Hematopoietic multipotent progenitor cell treated with erythropoietin and hydrocortisone succinate and interleukin-3 and kit ligand, for 8 days (in vitro differentiated cells): ENCODE results near the gene RUNDC1.
A peak's percentile ranks its signal among the peaks of the same experiment; 100 is the strongest.

Experiments
- DNase-seq: peaks from one replicate; pipeline ENCODE4 v3.0.0-alpha.2; 2015

RUNDC1 gene

GRCh38 chr17:43020030-43020621 lies 39.8 kb downstream of the RUNDC1 start:
- no peak for DNase-seq

- DNase-seq, result peak; percentile 76
These were observed 40.7 kb downstream of the RUNDC1 start for GRCh38 chr17:43020789-43021740.

GRCh38 chr17:43021741-43022512 lies 41.6 kb downstream of the RUNDC1 start, which contains the start of gene VAT1:
VAT1 (minus strand) TSS chr17:43022385; CDS start chr17:43022322, 63 bp downstream.
- DNase-seq, result peak; percentile 67

- peak; percentile 97 for DNase-seq
These were observed 44.3 kb downstream of the RUNDC1 start, which contains the start of gene RND2 for GRCh38 chr17:43024407-43025289. RND2 (plus strand) TSS chr17:43025231; CDS start chr17:43025348, 117 bp downstream.

DNA sequence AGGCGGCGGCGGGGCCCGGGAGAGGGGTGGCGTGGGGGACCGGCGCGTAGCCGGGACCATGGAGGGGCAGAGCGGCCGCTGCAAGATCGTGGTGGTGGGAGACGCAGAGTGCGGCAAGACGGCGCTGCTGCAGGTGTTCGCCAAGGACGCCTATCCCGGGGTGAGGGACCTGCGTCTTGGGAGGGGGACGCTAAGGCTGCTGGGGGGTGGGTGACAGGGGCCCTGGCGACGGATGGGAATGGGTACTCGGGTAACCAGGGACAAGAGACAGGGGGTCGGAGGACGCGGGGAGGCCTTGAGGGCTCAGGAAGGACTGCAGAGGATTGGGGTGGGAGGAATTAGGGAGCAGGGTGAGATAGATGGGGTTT lies 44.9 kb downstream of the RUNDC1 start:
- no peak for DNase-seq

- DNase-seq, result no peak
These were observed 45.6 kb downstream of the RUNDC1 start for GRCh38 chr17:43025766-43026537.

DNA sequence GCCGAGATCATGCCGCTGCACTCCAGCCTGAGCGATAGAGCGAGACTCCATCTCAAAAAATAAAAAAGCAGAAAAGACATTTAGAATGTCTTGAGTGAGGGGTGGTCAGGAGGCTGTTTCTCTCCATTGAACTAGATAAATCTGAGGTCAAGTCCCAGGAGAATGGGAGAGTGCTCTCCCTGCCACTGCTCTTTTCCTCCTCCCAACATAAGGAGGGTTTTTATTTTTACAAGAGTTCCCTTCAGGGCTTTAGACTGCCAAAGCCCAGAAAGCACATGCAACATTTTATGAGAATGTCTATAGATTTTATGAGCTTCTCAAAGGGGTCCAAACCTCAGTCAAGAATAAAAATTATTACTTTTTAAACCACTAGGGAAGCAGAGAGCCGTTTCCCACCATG lies 46.2 kb downstream of the RUNDC1 start:
- no peak for DNase-seq

GRCh38 chr17:43027091-43028032 lies 47.0 kb downstream of the RUNDC1 start:
- no peak for DNase-seq

DNA sequence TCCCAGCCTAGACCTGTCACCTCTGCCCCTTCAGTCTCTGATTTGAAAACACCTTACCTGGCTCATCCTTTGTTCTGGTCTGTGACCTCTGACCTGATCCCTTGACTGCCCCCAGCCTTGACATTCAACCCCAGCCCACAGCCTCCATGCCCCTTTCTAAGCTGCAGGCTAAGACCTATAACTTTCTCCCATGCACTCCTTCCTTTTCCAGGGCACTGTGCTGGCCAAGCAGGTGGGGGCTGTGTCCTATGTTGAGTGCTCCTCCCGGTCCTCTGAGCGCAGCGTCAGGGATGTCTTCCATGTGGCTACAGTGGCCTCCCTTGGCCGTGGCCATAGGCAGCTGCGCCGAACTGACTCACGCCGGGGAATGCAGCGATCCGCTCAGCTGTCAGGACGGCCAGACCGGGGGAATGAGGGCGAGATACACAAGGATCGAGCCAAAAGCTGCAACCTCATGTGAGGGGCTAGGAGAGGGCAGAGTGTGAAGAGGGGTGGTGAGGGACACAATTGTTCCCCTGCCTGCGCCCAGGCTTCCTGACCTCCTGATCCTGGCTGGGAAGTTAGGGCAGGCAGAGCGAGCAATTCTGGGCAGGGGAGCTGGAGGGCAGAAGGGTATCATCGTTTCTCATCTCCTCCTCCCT lies 48.0 kb downstream of the RUNDC1 start:
- DNase-seq, result no peak

DNA sequence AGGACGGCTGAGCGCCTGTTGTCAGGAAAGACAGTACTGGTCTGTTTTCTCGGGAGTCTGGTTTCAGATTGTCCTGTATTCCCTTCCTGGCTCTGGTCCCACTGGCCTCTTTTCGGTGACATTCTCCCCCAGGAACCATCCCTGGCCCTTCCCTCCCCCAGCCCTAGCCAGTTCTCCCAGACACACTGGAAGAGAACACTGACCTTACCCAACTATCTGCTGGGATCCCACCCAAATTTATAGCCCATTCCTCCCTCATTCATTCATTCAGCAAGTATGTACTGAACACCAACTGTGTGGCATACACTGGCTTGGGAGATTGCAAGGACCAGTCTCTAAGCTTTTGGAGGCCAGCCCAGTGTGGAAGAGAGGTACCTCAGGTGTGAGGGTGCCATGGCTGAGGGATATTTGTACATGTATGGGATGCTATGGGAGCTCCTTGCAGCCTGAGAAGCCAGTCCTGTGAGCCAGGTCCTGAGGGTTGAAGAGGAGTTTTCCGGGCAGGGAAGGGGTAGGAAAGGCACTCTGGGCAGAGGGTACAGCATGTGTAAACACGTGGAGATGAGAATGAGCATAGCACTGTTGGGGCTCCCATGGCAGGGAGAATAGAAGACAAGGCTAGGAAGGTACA lies 49.9 kb downstream of the RUNDC1 start:
- no peak for DNase-seq

DNA sequence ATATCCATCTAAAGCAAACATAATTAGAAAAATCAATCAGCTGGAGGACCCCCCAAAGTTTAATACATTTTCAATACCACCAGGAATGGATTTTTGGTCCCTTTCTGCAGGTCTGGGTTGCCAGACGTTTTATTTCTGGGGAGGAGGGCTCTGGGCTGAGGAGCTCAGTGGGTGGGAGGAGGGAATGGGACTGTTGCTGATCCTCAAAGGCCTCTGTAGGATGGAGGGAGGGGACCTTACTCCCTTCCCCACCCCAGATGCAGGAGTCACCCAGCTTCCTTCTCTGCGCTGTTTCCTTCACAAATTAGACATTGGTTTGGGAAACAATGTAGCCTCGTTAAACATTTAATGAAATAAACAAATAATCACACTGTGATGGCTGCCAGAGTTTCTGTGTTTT lies 51.3 kb downstream of the RUNDC1 start:
- no peak for DNase-seq

DNA sequence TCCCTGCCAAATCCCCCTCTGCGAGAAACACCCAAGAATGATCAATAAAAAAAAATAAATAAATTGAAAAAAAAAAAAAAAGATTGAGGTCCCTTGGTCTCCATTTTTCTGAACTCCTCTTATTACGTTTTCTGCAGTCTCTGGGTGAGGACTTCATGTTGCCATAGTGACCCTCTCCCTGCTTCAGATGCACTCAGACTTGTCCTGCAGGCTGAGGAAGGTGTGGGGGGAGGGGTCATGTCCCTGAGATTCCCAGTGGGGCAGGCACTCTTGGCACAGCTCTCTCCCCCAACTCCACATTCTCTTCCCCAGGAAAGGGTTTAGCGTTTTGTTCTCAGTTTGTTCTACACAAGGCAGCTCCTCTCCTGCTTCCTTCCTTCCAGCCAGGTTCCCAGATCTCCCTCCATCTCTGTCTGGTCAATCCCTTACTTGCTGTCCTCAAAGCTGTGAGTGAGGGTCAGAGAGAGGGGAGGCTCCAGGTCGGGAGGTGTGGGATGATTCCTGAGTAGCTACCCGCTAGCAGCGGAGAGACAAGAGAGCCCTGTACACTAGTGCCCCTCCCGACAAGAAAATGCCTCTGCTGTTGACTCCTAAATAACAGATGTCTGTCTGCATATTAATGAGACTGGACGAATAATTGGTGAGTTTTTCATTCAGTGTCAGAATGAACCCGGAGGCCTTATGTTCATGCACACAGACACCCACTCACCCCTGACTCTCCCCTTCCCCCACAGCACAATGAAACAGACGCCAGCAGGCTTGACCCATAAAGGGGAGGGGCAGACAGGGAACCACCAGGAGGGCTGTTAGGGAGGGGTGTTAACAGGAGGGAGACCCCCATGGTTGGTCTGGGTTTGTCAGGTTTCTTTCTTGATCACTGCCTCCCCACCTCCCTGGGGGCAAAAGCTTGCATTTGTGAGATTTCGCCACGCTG lies 53.9 kb downstream of the RUNDC1 start:
- DNase-seq, result no peak

- DNase-seq, result no peak
These were observed 54.5 kb downstream of the RUNDC1 start for GRCh38 chr17:43034894-43035293.

DNA sequence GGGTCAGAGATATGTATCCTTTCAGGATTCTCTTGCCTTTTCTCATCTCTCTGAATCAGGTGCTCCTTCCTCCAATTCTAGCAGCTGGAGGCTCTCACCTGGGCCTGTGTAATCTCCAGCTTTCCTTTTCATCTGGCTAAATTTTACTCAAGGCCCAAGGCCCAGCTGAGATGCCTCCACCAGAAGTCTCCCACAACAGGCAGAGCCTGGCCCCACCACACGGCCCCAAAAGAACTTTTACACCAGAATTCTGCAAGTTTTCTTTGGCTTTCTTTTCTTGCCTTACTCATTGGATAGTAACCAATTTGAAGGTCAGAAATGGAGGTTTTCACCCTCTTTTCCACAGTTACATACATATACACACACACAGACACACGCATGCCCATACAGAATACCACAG lies 59.3 kb downstream of the RUNDC1 start:
- no peak for DNase-seq

- no peak for DNase-seq
These were observed 60.3 kb downstream of the RUNDC1 start for GRCh38 chr17:43040655-43041054.

GRCh38 chr17:43042025-43042628 lies 61.8 kb downstream of the RUNDC1 start:
- peak; percentile 71 for DNase-seq
